Measurements from ENCODE around the gene SMURF1.

DNA sequence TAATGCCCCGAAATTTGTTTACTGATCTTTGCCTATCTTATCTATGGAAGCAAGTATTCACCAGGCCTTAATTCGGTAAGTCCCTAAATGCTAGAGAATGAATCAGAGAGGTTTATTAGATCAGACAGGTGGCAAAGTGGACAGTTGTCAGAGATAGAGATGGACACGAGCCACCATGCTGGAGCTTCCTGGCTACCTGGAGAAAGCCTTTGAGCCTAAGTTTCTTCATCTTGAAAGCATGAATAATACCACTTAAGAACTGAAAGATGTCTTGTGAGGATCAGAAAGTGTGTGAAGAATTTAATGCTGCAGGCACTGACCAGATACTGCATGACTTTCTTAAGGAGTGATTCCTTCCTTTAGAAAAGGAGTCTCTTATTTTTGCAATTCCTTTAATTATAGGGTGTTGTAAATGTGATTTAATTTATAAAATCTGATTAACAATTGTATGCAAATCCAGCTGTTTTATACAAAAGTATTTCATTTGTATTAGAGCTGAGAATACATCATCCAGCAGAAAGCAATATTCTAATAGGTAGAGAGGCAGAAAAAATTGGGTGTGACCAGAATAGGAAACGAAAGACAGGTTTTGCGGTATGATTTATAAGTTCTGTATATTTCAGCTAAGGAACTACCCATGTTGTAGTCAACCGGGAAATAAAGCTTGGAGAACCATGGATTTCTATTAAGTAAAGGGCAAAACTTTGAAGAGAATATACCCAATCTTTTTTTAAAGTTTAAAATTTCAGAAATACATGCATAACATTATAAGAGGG, 82.7 kb downstream of the SMURF1 start:
- TF ChIP-seq POLR2AphosphoS5 (IDR thresholded peaks at IDR 0.05) (no peak), POLR2A (IDR thresholded peaks at IDR 0.05) (no peak)
- TF ChIP-seq, protein P1, sequence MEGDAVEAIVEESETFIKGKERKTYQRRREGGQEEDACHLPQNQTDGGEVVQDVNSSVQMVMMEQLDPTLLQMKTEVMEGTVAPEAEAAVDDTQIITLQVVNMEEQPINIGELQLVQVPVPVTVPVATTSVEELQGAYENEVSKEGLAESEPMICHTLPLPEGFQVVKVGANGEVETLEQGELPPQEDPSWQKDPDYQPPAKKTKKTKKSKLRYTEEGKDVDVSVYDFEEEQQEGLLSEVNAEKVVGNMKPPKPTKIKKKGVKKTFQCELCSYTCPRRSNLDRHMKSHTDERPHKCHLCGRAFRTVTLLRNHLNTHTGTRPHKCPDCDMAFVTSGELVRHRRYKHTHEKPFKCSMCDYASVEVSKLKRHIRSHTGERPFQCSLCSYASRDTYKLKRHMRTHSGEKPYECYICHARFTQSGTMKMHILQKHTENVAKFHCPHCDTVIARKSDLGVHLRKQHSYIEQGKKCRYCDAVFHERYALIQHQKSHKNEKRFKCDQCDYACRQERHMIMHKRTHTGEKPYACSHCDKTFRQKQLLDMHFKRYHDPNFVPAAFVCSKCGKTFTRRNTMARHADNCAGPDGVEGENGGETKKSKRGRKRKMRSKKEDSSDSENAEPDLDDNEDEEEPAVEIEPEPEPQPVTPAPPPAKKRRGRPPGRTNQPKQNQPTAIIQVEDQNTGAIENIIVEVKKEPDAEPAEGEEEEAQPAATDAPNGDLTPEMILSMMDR (IDR thresholded peaks at IDR 0.05 in 8 of 11, conservative IDR thresholded peaks at IDR 0.05 in 3 of 11), result no peak
